ENCODE data around the gene PRR3. TPM values are rescaled to one million over a fixed set of nuclear protein-coding genes. Genes with fewer than 3 reads are reported as not detected.
A peak's percentile ranks its signal among the peaks of the same experiment; 100 is the strongest.

Gene PRR3
- total RNA-seq, 1 donor from 2014 or later: 13.7 TPM

GRCh38 chr6:30565772-30566171 is 8.7 kb downstream of the PRR3 start:
- no peaks in the 10 kb centered on the region for H3K79me2 ChIP-seq (ENCODE audit: low read depth)
- H3K9ac ChIP-seq: no peak overlapping the region
- H3K4me2 ChIP-seq: no peak overlapping the region
- H3K4me3 ChIP-seq: no peak overlapping the region
- Mint-ChIP-seq H3K9me3 (no peaks in the 10 kb centered on the region), H3K36me3 (peaks cover 14% of the 10 kb centered on the region), H3K27me3 (ENCODE audit: insufficient read depth, low read depth) (peaks cover 3% of the 10 kb centered on the region), H3K27ac (no peak overlapping the region), H3K4me1 (peaks cover 2% of the 10 kb centered on the region), H3K4me3 (no peak overlapping the region)
- no peaks in the 10 kb centered on the region for H3K36me3 ChIP-seq
- peaks cover 3% of the 10 kb centered on the region for H3K4me1 ChIP-seq
- no peak for DNase-seq (ENCODE audit: low spot score)
- no peaks in the 10 kb centered on the region for H4K20me1 ChIP-seq (ENCODE audit: low read depth)
- H3K27me3 ChIP-seq: peaks cover 13% of the 10 kb centered on the region
- no peaks in the 10 kb centered on the region for H3K9me3 ChIP-seq (ENCODE audit: low read depth)
- H3F3A ChIP-seq (ENCODE audit: low read depth): peaks cover 8% of the 10 kb centered on the region
- H3K27ac ChIP-seq: no peak overlapping the region
- H2AFZ ChIP-seq (replicated peaks): no peak overlapping the region
- no peak for TF ChIP-seq EZH2phosphoT487 (IDR thresholded peaks at IDR 0.05)
- no peak for TF ChIP-seq CTCF (IDR thresholded peaks at IDR 0.05)
- TF ChIP-seq EZH2 (IDR thresholded peaks at IDR 0.05): no peak

GRCh38 chr6:30568245-30568644 is 11.2 kb downstream of the PRR3 start:
- peaks cover 2% of the 10 kb centered on the region for H3K36me3 Mint-ChIP-seq
- H3K4me3 Mint-ChIP-seq: no peak overlapping the region
- H3K4me2 ChIP-seq: no peak overlapping the region
- no peak overlapping the region for H3K27ac ChIP-seq
- H3K9me3 ChIP-seq (ENCODE audit: low read depth): no peaks in the 10 kb centered on the region
- peaks cover 9% of the 10 kb centered on the region for H3K4me1 ChIP-seq
- no peak overlapping the region for H3K27ac Mint-ChIP-seq
- no peak overlapping the region for H3K4me3 ChIP-seq
- no peak for DNase-seq (ENCODE audit: low spot score)
- H3K9ac ChIP-seq: no peak overlapping the region
- H3K79me2 ChIP-seq (ENCODE audit: low read depth): peaks cover 19% of the 10 kb centered on the region
- H3K36me3 ChIP-seq: no peaks in the 10 kb centered on the region
- peaks cover 19% of the 10 kb centered on the region for H3K4me1 Mint-ChIP-seq
- H3K27me3 ChIP-seq: peaks cover 15% of the 10 kb centered on the region
- peaks cover 3% of the 10 kb centered on the region for H3K27me3 Mint-ChIP-seq (ENCODE audit: insufficient read depth, low read depth)
- H2AFZ ChIP-seq (replicated peaks): no peak overlapping the region
- H3F3A ChIP-seq (ENCODE audit: low read depth): peaks cover 6% of the 10 kb centered on the region
- H4K20me1 ChIP-seq (ENCODE audit: low read depth): peaks cover 20% of the 10 kb centered on the region
- H3K9me3 Mint-ChIP-seq: no peaks in the 10 kb centered on the region
- TF ChIP-seq EZH2phosphoT487 (IDR thresholded peaks at IDR 0.05): no peak
- no peak for TF ChIP-seq EZH2 (IDR thresholded peaks at IDR 0.05)
- TF ChIP-seq CTCF (IDR thresholded peaks at IDR 0.05): no peak

- Histone ChIP-seq H3K4me2 (peak overlapping the region; percentile 96), H3F3A (ENCODE audit: low read depth) (peaks cover 6% of the 10 kb centered on the region), H3K4me3 (peak overlapping the region; percentile 75), H3K79me2 (ENCODE audit: low read depth) (peaks cover 39% of the 10 kb centered on the region), H4K20me1 (ENCODE audit: low read depth) (peaks cover 40% of the 10 kb centered on the region), H3K9me3 (ENCODE audit: low read depth) (no peaks in the 10 kb centered on the region), H3K36me3 (no peaks in the 10 kb centered on the region), H3K27me3 (peaks cover 15% of the 10 kb centered on the region), H3K27ac (no peak overlapping the region), H3K4me1 (peaks cover 9% of the 10 kb centered on the region), H2AFZ (replicated peaks) (no peak overlapping the region), H3K9ac (no peak overlapping the region)
- peaks cover 3% of the 10 kb centered on the region for H3K27me3 Mint-ChIP-seq (ENCODE audit: insufficient read depth, low read depth)
- H3K9me3 Mint-ChIP-seq: no peaks in the 10 kb centered on the region
- peak overlapping the region; percentile 99 for H3K4me3 Mint-ChIP-seq
- H3K36me3 Mint-ChIP-seq: no peaks in the 10 kb centered on the region
- DNase-seq (ENCODE audit: low spot score): peak; percentile 11
- H3K27ac Mint-ChIP-seq: no peak overlapping the region
- H3K4me1 Mint-ChIP-seq: peaks cover 21% of the 10 kb centered on the region
- no peak for TF ChIP-seq EZH2 (IDR thresholded peaks at IDR 0.05)
- no peak for TF ChIP-seq CTCF (IDR thresholded peaks at IDR 0.05)
- TF ChIP-seq EZH2phosphoT487 (IDR thresholded peaks at IDR 0.05): no peak
These were observed 13.2 kb downstream of the PRR3 start for GRCh38 chr6:30570263-30570662.

Measured in neural progenitor cell (in vitro differentiated cells).